H1 (cell line): ENCODE results near the gene UGT1A3. TPM values are rescaled to one million over a fixed set of nuclear protein-coding genes. Genes with fewer than 3 reads are reported as not detected.
A peak's percentile ranks its signal among the peaks of the same experiment; 100 is the strongest.

Experiments
- CTCF ChIA-PET: fragments of 300-600 bp; sonication (Branson Sonifier 250); formaldehyde crosslinking; loops from one replicate; lab custom pipeline; 2021; ENCODE audit not compliant: partially characterized antibody; lab: Charles Lee
- POLR2A ChIA-PET: fragments of 300-600 bp; sonication (Branson Sonifier 250); formaldehyde crosslinking; loops from one replicate; lab custom pipeline; 2021; ENCODE audit warnings: inconsistent platforms; ENCODE audit not compliant: partially characterized antibody; lab: Charles Lee
- DNase-seq, 2 experiments: peaks; one replicate each; pipeline versions ENCODE4 v3.0.0 to v3.0.0-alpha.2; 2010 to 2022; ENCODE audit warnings: low spot score in 2 of 2, low read depth in 1 of 2, mixed read lengths in 1 of 2
- FAIRE-seq: peaks from 2 replicates; lab custom pipeline; 2011; peaks lifted over from hg19 to GRCh38; lab: Jason Lieb, UNC
- H2AFZ ChIP-seq: 2 replicates; pipeline ENCODE4 v1.8.1; 2012; ENCODE audit warnings: low read length, inconsistent platforms
- H2AK5ac ChIP-seq: 2 replicates; pipeline ENCODE4 v1.6.1; 2013; ENCODE audit warnings: low read depth, low read length
- H2BK120ac ChIP-seq: replicated peaks from 2 replicates; pipeline ENCODE3; 2013; ENCODE audit warnings: low read depth, low read length, inconsistent platforms
- H2BK12ac ChIP-seq: 2 replicates; pipeline ENCODE4 v1.6.1; 2013; ENCODE audit warnings: low read depth, low read length
- H2BK15ac ChIP-seq: 2 replicates; pipeline ENCODE4 v1.6.1; 2013; ENCODE audit warnings: low read length
- H2BK20ac ChIP-seq: 2 replicates; pipeline ENCODE4 v1.6.1; 2013; ENCODE audit warnings: low read length
- H2BK5ac ChIP-seq: 2 replicates; pipeline ENCODE4 v1.6.1; 2013; ENCODE audit warnings: low read depth, low read length
- H3K14ac ChIP-seq: 2 replicates; pipeline ENCODE4 v1.6.1; 2013; ENCODE audit warnings: inconsistent platforms; ENCODE audit not compliant: insufficient read length
- H3K18ac ChIP-seq: 2 replicates; pipeline ENCODE4 v1.6.1; 2013; ENCODE audit warnings: low read length; ENCODE audit errors: extremely low read depth
- H3K23ac ChIP-seq: 2 replicates; pipeline ENCODE4 v1.6.1; 2013; ENCODE audit warnings: inconsistent platforms; ENCODE audit not compliant: insufficient read length
- H3K23me2 ChIP-seq: 2 replicates; pipeline ENCODE4 v1.6.1; 2013; ENCODE audit warnings: low read depth, low read length
- H3K27ac ChIP-seq: 2 replicates; pipeline ENCODE4 v1.6.1; 2011; ENCODE audit warnings: low read depth, low read length, inconsistent platforms
- H3K27me3 ChIP-seq, 4 experiments: replicated peaks in 1 of 4; 1 replicate in 1 of 4; 2 replicates in 3 of 4; pipeline versions ENCODE4 v1.6.1 to v1.8.1; 2011 to 2013; ENCODE audit warnings: low read length in 3 of 4, mild to moderate bottlenecking in 3 of 4, inconsistent platforms in 2 of 4, mixed read lengths in 2 of 4, moderate library complexity in 1 of 4; ENCODE audit not compliant: control insufficient read depth in 3 of 4, insufficient read depth in 3 of 4; ENCODE audit errors: extremely low read depth in 1 of 4
- H3K36me3 ChIP-seq, 4 experiments: 2 replicates each; pipeline versions ENCODE4 v1.6.1 to v1.8.1; 2011 to 2013; ENCODE audit warnings: mild to moderate bottlenecking in 4 of 4, low read length in 3 of 4, moderate library complexity in 2 of 4, control low read depth in 1 of 4, inconsistent platforms in 1 of 4; ENCODE audit not compliant: insufficient read depth in 4 of 4, control insufficient read depth in 2 of 4
- H3K4ac ChIP-seq: replicated peaks from 2 replicates; pipeline ENCODE3; 2013; ENCODE audit warnings: low read length, low read depth, mixed read lengths, inconsistent platforms; ENCODE audit not compliant: insufficient read length
- H3K4me1 ChIP-seq, 4 experiments: replicated peaks in 1 of 4; 1 replicate in 1 of 4; 2 replicates in 3 of 4; pipeline versions ENCODE4 v1.6.1 to v1.8.1; 2011 to 2013; ENCODE audit warnings: low read length in 3 of 4, inconsistent platforms in 2 of 4, mixed read lengths in 1 of 4; ENCODE audit not compliant: insufficient read depth in 4 of 4, control insufficient read depth in 3 of 4
- H3K4me2 ChIP-seq, 2 experiments: 2 replicates each; pipeline versions ENCODE4 v1.6.1 to v1.8.1; 2011 to 2013; ENCODE audit warnings: low read depth in 2 of 2, low read length in 2 of 2, control low read depth in 1 of 2, inconsistent platforms in 1 of 2, mild to moderate bottlenecking in 1 of 2; ENCODE audit not compliant: insufficient read depth in 1 of 2
- H3K4me3 ChIP-seq, 4 experiments: fragments of 200-600, 300-600 bp in 1 of 4; sonication (generic), shearing (Covaris generic), sonication (Bioruptor Twin) in 1 of 4; 2 replicates each; pipeline versions ENCODE4 v1.5.1 to v1.8.1; 2011 to 2016; ENCODE audit warnings: low read length in 4 of 4, low read depth in 3 of 4, control low read depth in 2 of 4, inconsistent platforms in 2 of 4, mild to moderate bottlenecking in 2 of 4, mixed read lengths in 1 of 4, moderate library complexity in 1 of 4; ENCODE audit not compliant: insufficient read depth in 2 of 4; ENCODE audit errors: extremely low read depth in 1 of 4
- H3K56ac ChIP-seq: replicated peaks from 2 replicates; pipeline ENCODE3; 2013; ENCODE audit warnings: low read depth, mild to moderate bottlenecking, mixed read lengths, low read length, inconsistent platforms; ENCODE audit not compliant: insufficient read length
- H3K79me1 ChIP-seq: 2 replicates; pipeline ENCODE4 v1.6.1; 2013; ENCODE audit warnings: low read depth, low read length, control low read depth
- H3K79me2 ChIP-seq, 2 experiments: 2 replicates each; pipeline versions ENCODE4 v1.6.1 to v1.8.1; 2012 to 2013; ENCODE audit warnings: low read length in 2 of 2, mild to moderate bottlenecking in 2 of 2, inconsistent platforms in 1 of 2; ENCODE audit not compliant: insufficient read depth in 2 of 2, control insufficient read depth in 1 of 2
- H3K9ac ChIP-seq, 4 experiments: replicated peaks in 1 of 4; 1 replicate in 1 of 4; 2 replicates in 3 of 4; pipeline versions ENCODE4 v1.6.1 to v1.8.1; 2011 to 2013; ENCODE audit warnings: low read depth in 3 of 4, low read length in 3 of 4, control low read depth in 2 of 4, mild to moderate bottlenecking in 2 of 4, moderate library complexity in 2 of 4, inconsistent platforms in 1 of 4; ENCODE audit errors: extremely low read depth in 1 of 4
- H3K9me3 ChIP-seq, 2 experiments: 2 replicates each; pipeline versions ENCODE4 v1.6.1 to v1.8.1; 2012 to 2013; ENCODE audit warnings: mild to moderate bottlenecking in 2 of 2, moderate library complexity in 2 of 2, control low read depth in 1 of 2, inconsistent platforms in 1 of 2, low read depth in 1 of 2, low read length in 1 of 2, mixed read lengths in 1 of 2; ENCODE audit not compliant: insufficient read depth in 2 of 2
- H4K20me1 ChIP-seq, 2 experiments: replicated peaks in 1 of 2; 2 replicates each; pipeline versions ENCODE3 to v1.8.1; 2011 to 2013; ENCODE audit warnings: inconsistent platforms in 2 of 2, low read length in 2 of 2, mild to moderate bottlenecking in 1 of 2; ENCODE audit not compliant: insufficient read depth in 2 of 2, control insufficient read depth in 1 of 2
- H4K5ac ChIP-seq: 2 replicates; pipeline ENCODE4 v1.6.1; 2013; ENCODE audit warnings: low read length, low read depth, mixed read lengths, inconsistent platforms; ENCODE audit not compliant: insufficient read length
- H4K8ac ChIP-seq: 2 replicates; pipeline ENCODE4 v1.8.0; 2013; ENCODE audit warnings: mild to moderate bottlenecking, moderate library complexity, low read length, inconsistent platforms; ENCODE audit not compliant: insufficient read depth; ENCODE audit errors: extremely low read depth
- H4K91ac ChIP-seq: replicated peaks from 2 replicates; pipeline ENCODE3; 2013; ENCODE audit warnings: low read length, mixed read lengths, inconsistent platforms; ENCODE audit not compliant: insufficient read length
- CEBPB ChIP-seq: IDR thresholded peaks from 2 replicates; pipeline ENCODE4 v1.6.1; 2012; ENCODE audit warnings: low read depth, low read length
- CTBP2 ChIP-seq: IDR thresholded peaks from 2 replicates; pipeline ENCODE4 v1.7.0; 2011; ENCODE audit warnings: borderline replicate concordance, mild to moderate bottlenecking, moderate library complexity, mixed read lengths, low read length; ENCODE audit not compliant: insufficient read depth, insufficient read length
- E2F6 ChIP-seq: IDR thresholded peaks from 2 replicates; pipeline ENCODE4 v1.6.1; 2012; ENCODE audit warnings: inconsistent platforms
- MAX ChIP-seq: IDR thresholded peaks from 2 replicates; pipeline ENCODE4 v1.6.1; 2012; ENCODE audit warnings: inconsistent platforms
- RFX5 ChIP-seq: IDR thresholded peaks from 2 replicates; pipeline ENCODE4 v1.6.1; 2011; ENCODE audit warnings: low read depth, low read length, improper control_type of control experiment, borderline replicate concordance
- SP1 ChIP-seq: IDR thresholded peaks from 2 replicates; pipeline ENCODE4 v1.6.1; 2011; ENCODE audit warnings: low read depth, low read length
- SP2 ChIP-seq: IDR thresholded peaks from 2 replicates; pipeline ENCODE4 v1.6.1; 2012; ENCODE audit warnings: mild to moderate bottlenecking, low read length, inconsistent platforms
- SRF ChIP-seq: IDR thresholded peaks from 2 replicates; pipeline ENCODE4 v1.6.1; 2011; ENCODE audit warnings: mild to moderate bottlenecking, low read depth, low read length, moderate library complexity
- TBP ChIP-seq: IDR thresholded peaks from 2 replicates; pipeline ENCODE4 v1.6.1; 2011; ENCODE audit warnings: low read depth, low read length, improper control_type of control experiment
- WGBS, 2 experiments: shearing (Covaris generic) in 1 of 2; methylation state at CpG; one replicate each; pipeline versions ENCODE4 v1.1.6 to v1.1.7; 2013 to 2015; ENCODE audit warnings: low lambda C conversion rate in 2 of 2, mixed read lengths in 2 of 2, inconsistent platforms in 1 of 2, low coverage in 1 of 2, missing lambda C conversion rate in 1 of 2; ENCODE audit not compliant: insufficient replicate concordance in 2 of 2, insufficient coverage in 1 of 2, insufficient read length in 1 of 2; ENCODE audit errors: extremely low coverage in 1 of 2, missing lambda C conversion rate in 1 of 2; 5-methylcytosine and 5-hydroxymethylcytosine counted together
- polyA plus RNA-seq, 7 experiments: library from polyadenylated mRNA; depleted of rRNA in 3 of 7; stranded (reverse) in 5 of 7; unstranded in 2 of 7; fragments of >200 nt in 5 of 7; fragments of 200-250 nt in 2 of 7; gene quantifications; 1 replicate in 5 of 7; 2 replicates in 1 of 7; 4 replicates in 1 of 7; pipeline versions ENCODE4 v1.2.1 to v1.2.3, GENCODE V29; 2011 to 2013; ENCODE audit warnings: missing spikeins in 2 of 7, mixed read lengths in 2 of 7
- total RNA-seq: library from RNA; stranded (reverse); fragmentation: NEBNext Ultra II Directional; extraction: Animal tissue kit (Norgen Biotek cat#: 25700); gene quantifications from 2 replicates; pipeline ENCODE4 v1.2.1, GENCODE V29; 2021

Gene UGT1A3
- total and polyA plus RNA-seq, 2 of the 8 experiments (the other 6 are each of a cell fraction or from before 2014, with no cell fraction given), result not detected

GRCh38 chr2:233690444-233690843 is 38.4 kb upstream of the UGT1A3 start:
- H3K79me1 ChIP-seq, result no peaks in the 10 kb centered on the region
- no peak overlapping the region for H2AFZ ChIP-seq
- WGBS, 2 experiments, result 95% methylated on average over 4 of the region's 4 CpGs; no CpG with 5 or more reads in 1 of the 2 experiments
- no peak for FAIRE-seq
- no peak overlapping the region for H3K27ac ChIP-seq
- no peaks in the 10 kb centered on the region for H3K79me2 ChIP-seq
- H2BK15ac ChIP-seq, result no peak overlapping the region
- TF ChIP-seq CTBP2 (no peak), CEBPB (no peak), SP2 (no peak), SRF (no peak), RFX5 (no peak), E2F6 (no peak), MAX (no peak), SP1 (no peak), TBP (no peak)
- H4K20me1 ChIP-seq, result no peaks in the 10 kb centered on the region
- no peak overlapping the region for H3K4me3 ChIP-seq
- no peak overlapping the region for H3K56ac ChIP-seq
- ChIA-PET POLR2A (interaction anchor here (0.6 kb wide), 1 partner anchor 159 kb away, joined by 5 read pairs; no protein-coding TSS in a partner anchor), CTCF (interaction anchor here (1.1 to 2.7 kb wide), 2 partner anchors 9 to 21 kb away, joined by 3 to 19 read pairs; no protein-coding TSS in a partner anchor)
- H3K23me2 ChIP-seq, result peaks cover 2% of the 10 kb centered on the region; the same call in 1 of the 2 replicates
- no peak overlapping the region for H4K8ac ChIP-seq
- no peak overlapping the region for H2AK5ac ChIP-seq
- H3K18ac ChIP-seq, result no peak overlapping the region
- H3K36me3 ChIP-seq, result no peaks in the 10 kb centered on the region
- H3K9me3 ChIP-seq, result peaks cover 0 to 2% of the 10 kb centered on the region in 2 experiments; a peak in 1 of 4 replicates
- H4K5ac ChIP-seq, result no peak overlapping the region
- no peak overlapping the region for H4K91ac ChIP-seq
- no peak overlapping the region for H3K23ac ChIP-seq
- DNase-seq, result no peak
- no peak overlapping the region for H3K14ac ChIP-seq
- no peaks in the 10 kb centered on the region for H3K27me3 ChIP-seq
- H3K4me1 ChIP-seq, result peaks cover 0 to 8% (median 2%) of the 10 kb centered on the region in 4 experiments; a peak in 1 of 7 replicates
- H2BK20ac ChIP-seq, result no peak overlapping the region
- no peak overlapping the region for H2BK120ac ChIP-seq
- no peak overlapping the region for H3K4ac ChIP-seq
- H3K9ac ChIP-seq, result no peak overlapping the region
- 0 out of 2 replicates have a peak overlapping the region, but pooled peaks have one; percentile 50 for H2BK12ac ChIP-seq
- no peak overlapping the region for H3K4me2 ChIP-seq
- no peak overlapping the region for H2BK5ac ChIP-seq
